Activated effector memory CD4-positive, alpha-beta T cell treated with Interleukin-2 at 50 U/mL for 16 hours (primary cell): ENCODE data around the gene ZBTB2.
"Not testable (repeated sequence)": the region's sequence is repeated elsewhere in the genome, so short reads cannot be mapped to it uniquely, and the experiment has no call there.

Experiments used
- DNase-seq: peaks from one replicate; pipeline ENCODE4 v3.0.0-alpha.2; 2020

Gene ZBTB2

DNA sequence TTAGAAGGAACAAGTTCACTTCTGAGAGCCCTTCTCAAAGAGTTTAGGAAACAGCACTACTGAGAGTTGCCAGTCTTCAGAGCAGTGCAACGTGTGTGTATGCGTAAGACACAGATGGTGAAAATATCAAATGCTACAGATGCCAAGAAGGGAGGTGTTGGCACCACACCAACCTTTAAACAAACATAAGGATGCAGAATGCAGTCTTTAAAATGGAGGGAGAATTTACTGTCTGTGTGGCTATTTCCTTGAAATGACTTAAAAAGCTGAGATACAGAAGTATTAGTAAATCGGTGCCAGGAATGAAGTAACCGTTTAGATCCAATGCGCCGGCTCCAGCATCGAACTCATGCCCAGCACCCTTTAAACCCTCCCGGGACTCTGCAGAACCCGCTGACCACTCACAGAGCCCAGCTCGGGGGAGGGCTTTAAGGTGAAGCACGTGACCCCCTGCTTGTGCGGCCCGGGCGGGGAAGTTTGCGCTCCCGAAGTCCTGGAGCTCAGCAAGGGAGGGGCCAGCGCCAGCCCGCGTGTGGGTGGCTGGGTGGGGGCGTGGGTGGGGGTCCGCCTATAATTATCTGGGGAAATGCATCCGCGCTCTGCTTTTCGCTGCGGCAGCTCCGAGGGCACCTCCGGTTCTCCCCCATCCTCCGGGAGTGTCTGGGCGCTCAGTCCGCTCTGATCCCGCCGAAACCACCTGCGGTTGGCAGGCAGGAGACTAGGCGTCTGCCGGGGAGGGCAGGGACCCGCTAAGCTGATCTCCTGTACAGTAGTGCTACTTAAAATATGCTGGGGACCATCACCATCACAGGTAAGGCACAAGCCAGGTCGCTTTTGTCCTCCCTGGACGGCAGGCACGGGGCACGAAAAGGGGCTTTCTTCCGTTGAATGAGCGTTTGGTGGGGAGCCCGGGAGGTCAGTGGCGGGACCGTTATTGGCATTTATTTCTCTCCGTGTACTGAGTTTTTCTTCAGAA is 66.0 kb downstream of the ZBTB2 start:
- no peak for DNase-seq

DNA sequence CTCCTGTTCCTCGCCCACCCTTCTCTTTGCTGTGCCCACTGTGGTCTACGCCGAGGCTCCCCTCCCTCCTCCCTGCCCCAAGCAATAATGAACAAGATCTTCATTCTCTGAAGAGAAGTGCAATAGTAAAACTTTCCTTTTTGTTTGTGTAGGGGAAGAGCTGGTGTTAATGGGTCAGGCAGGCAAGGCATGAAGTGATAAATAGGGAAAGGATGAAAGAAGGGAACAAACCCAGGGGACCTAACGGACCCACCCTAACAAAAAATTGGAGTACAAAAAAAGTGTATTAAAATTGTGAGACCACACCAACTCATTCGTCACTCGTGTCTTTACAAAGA is 66.9 kb downstream of the ZBTB2 start:
- DNase-seq = no peak

DNA sequence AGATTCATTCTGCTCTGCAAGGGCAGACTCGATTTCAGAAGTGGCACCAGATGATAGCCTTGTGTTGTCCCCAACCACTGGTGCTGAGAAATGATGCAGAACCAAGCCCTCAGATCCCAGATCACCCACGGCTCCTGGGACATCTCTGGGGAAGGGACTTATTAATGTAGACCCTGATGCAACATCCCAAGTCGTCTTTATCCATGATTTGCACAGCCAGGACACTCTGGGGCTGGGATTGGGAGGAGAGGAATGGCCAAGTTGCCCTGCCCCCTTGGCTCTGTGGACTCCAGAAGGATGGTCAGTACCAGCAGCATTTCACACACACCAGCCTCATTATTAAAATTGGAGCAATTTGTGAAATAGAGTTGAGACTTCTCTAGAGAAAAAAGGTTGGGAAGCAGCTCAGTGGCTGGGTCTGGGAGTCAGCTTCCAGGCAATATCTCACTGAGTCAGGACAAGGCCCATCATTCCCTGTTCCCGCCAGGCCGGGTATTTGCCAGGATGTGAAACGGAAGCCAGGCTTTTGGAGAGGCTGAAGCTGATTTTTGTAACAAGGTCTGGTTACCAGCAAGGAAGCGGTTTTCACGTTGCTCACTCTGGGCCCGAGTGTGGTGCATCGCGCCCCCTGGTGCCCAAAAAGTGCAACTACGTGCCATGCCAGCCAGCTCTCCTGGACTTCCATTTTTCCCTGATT is 67.4 kb downstream of the ZBTB2 start:
- peak; percentile 57 for DNase-seq

DNA sequence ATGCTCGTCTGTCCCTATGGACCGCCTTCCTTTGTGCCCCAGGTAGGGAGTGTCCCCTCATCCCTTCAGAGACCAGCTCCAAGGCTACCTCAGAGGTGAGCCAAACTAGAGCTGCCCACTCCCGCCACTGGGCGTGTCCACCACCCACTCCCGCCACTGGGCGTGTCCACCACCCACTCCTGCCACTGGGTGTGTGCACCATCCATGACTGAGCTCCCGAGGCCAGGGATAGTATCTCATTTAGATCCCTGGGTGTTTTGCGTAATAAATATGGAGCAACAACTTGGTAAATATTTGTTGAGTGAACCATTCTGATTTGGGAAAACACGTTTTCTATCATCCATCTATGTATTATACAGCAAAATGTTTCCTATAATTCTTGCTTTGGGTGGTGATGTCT is 68.8 kb downstream of the ZBTB2 start:
- DNase-seq = no peak

DNA sequence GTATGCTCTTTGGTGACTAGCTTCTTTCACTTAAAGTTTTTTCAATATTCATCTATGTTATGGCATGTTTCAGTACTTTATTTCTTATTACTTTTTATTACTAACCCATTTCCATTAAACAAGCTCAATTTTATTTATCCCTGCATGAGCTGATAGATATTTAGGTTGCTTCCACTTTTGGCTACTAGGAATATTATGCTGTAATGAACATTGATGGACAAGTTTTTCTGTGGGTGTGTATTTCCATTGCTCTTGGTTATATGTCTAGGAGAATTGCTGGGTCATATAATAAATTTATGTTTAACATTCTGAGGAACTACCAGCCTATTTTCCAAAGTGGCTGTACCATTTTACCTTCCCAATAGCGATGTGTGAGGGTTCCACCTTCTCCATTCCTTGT is 69.9 kb downstream of the ZBTB2 start:
- DNase-seq = no peak

DNA sequence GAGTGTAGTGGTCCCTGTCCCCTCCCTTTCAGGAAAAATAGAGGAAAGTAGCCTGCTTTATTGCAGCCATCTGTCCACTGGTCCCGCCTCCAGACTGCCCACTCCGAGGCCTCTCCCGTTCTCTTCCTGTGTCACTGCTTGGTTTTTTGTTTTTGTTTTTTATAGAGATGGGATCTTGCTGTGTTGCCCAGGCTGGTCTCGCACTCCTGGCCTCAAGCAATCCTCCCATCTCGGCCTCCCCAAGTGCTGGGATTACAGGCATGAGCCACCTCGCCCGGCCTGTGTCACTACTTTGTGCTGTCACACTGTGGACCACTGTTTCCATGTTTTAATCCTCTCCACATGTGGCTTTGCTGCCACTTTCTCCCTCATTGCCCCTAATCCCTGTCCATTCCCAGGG is 71.2 kb downstream of the ZBTB2 start:
- DNase-seq = no peak

DNA sequence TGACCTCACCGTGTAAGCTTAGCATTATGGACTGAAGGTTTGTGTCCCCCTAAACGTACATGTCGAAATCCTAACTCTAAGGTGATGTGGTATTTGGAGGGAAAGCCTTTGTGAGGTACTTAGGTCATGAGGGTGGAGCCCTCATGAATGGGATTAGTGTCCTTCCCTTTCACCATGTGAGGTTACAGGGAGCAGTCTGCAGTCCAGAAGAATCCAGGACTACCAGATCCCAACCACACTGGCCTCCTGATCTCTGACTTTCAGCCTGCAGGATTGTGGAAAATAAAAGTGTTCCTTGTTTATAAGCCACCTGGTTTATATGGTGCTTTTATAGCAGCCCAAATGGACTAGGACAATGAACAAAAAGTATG is 73.4 kb downstream of the ZBTB2 start:
- DNase-seq = no peak

DNA sequence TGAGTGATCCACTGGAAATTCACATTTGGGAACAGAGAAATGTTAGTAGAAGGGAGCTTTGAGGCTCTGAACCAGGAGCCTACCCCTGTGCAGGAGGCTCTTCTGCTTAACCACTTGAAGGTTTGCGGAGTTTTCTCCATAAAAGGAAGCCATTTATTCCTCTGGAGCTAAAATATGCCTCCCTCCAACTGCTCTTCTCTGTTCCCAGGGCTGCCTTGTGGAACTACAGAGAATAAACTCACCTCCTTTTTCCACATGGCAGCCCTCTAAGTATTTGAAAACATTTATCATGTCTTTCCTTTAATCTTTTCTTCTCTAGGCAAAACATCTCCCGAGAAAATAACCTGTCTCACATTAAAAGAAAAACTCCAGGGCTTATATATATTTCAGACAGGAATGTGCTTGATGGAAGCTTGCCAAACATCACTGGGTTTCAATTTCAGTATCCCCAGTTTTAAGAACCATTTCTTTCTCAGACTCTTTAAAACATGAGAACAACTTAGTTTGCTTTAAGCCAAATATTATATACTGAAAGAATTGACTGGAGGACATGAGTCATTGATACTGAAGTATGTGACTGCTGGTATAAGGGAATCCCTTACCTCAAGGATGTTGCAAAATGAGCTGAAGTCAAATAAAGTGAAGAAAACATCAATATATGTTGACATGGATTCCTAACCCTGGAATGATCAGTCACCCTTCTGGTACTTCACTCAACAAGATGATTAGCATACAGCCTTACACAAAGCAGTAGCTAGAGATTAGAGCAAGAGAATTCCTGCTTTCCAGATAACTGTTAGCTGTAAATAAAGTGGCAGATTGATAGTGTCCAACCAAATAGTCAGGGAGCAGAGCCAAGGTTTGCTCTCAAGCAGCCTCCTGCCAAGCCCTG is 74.0 kb downstream of the ZBTB2 start:
- no peak for DNase-seq

DNA sequence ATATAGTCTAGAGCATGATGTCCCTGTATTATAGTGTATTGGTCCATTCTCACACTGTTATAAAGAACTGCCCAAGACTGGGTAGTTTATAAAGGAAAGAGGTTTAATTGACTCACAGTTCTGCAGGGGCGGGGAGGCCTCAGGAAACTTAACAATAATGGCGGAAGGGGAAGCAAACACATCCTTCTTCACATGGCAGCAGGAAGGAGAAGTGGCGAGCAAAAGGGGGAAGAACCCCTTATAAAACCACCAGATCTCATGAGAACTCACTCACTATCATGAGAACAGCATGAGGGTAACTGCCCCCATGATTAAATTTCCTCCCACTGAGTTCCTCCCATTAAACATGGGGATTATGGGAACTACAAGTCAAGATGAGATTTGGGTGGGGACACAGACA is 75.7 kb downstream of the ZBTB2 start:
- not testable (repeated sequence) for DNase-seq
